Neuron (in vitro differentiated cells): ENCODE data around the gene TNRC6B.

Source experiments
- H2AFZ ChIP-seq: one replicate; pipeline ENCODE4 v1.6.1; 2013; ENCODE audit warnings: low read depth, mild to moderate bottlenecking, inconsistent platforms, low read length, moderate library complexity
- H3K27me3 ChIP-seq: one replicate; pipeline ENCODE4 v1.6.1; 2013; ENCODE audit warnings: low read length; ENCODE audit not compliant: insufficient read depth
- H3K36me3 ChIP-seq: one replicate; pipeline ENCODE4 v1.6.1; 2013; ENCODE audit warnings: low read length; ENCODE audit not compliant: insufficient read depth
- H3K4me1 ChIP-seq: one replicate; pipeline ENCODE4 v1.6.1; 2013; ENCODE audit warnings: low read length; ENCODE audit not compliant: insufficient read depth
- H3K4me3 ChIP-seq: 2 replicates; pipeline ENCODE4 v1.5.1; 2013; ENCODE audit warnings: mild to moderate bottlenecking, low read length, moderate library complexity
- H3K9me3 ChIP-seq: one replicate; pipeline ENCODE4 v1.6.1; 2013; ENCODE audit warnings: low read length

TNRC6B gene

GRCh38 chr22:40244586-40244985 is 66.9 kb downstream of the TNRC6B start:
- Histone ChIP-seq H3K4me3 (no peak overlapping the region), H2AFZ (no peak overlapping the region), H3K27me3 (no peaks in the 10 kb centered on the region), H3K36me3 (peaks cover 29% of the 10 kb centered on the region), H3K4me1 (peaks cover 34% of the 10 kb centered on the region), H3K9me3 (no peaks in the 10 kb centered on the region)

GRCh38 chr22:40247976-40248375 is 70.3 kb downstream of the TNRC6B start:
- H3K4me1 ChIP-seq, result peaks cover 42% of the 10 kb centered on the region
- H2AFZ ChIP-seq, result no peak overlapping the region
- H3K9me3 ChIP-seq, result no peaks in the 10 kb centered on the region
- H3K36me3 ChIP-seq, result peaks cover 29% of the 10 kb centered on the region
- H3K27me3 ChIP-seq, result no peaks in the 10 kb centered on the region
- no peak overlapping the region for H3K4me3 ChIP-seq

GRCh38 chr22:40249286-40249685 is 71.6 kb downstream of the TNRC6B start:
- peaks cover 34% of the 10 kb centered on the region for H3K36me3 ChIP-seq

GRCh38 chr22:40250608-40251007 is 72.9 kb downstream of the TNRC6B start:
- Histone ChIP-seq H3K36me3 (peaks cover 42% of the 10 kb centered on the region), H2AFZ (no peak overlapping the region), H3K9me3 (no peaks in the 10 kb centered on the region), H3K4me1 (peaks cover 45% of the 10 kb centered on the region), H3K4me3 (no peak overlapping the region), H3K27me3 (no peaks in the 10 kb centered on the region)

More at GRCh38 chr22:40249286-40249685, 71.6 kb downstream of the TNRC6B start:
- Histone ChIP-seq H3K4me1 (peaks cover 45% of the 10 kb centered on the region), H3K4me3 (no peak overlapping the region), H3K9me3 (no peaks in the 10 kb centered on the region), H2AFZ (no peak overlapping the region), H3K27me3 (no peaks in the 10 kb centered on the region)

- H3K27me3 ChIP-seq, result no peaks in the 10 kb centered on the region
- peaks cover 45% of the 10 kb centered on the region for H3K4me1 ChIP-seq
- H3K36me3 ChIP-seq, result peaks cover 39% of the 10 kb centered on the region
- no peak overlapping the region for H3K4me3 ChIP-seq
- no peaks in the 10 kb centered on the region for H3K9me3 ChIP-seq
- no peak overlapping the region for H2AFZ ChIP-seq
Measured at GRCh38 chr22:40251106-40251505, 73.4 kb downstream of the TNRC6B start.

- peaks cover 37% of the 10 kb centered on the region for H3K36me3 ChIP-seq
- no peaks in the 10 kb centered on the region for H3K27me3 ChIP-seq
- peaks cover 45% of the 10 kb centered on the region for H3K4me1 ChIP-seq
Measured at GRCh38 chr22:40252146-40252545, 74.4 kb downstream of the TNRC6B start.

GRCh38 chr22:40256516-40256915 is 78.8 kb downstream of the TNRC6B start:
- no peaks in the 10 kb centered on the region for H3K27me3 ChIP-seq
- H3K4me3 ChIP-seq, result no peak overlapping the region
- H2AFZ ChIP-seq, result no peak overlapping the region
- peaks cover 45% of the 10 kb centered on the region for H3K36me3 ChIP-seq
- peaks cover 17% of the 10 kb centered on the region for H3K4me1 ChIP-seq
- no peaks in the 10 kb centered on the region for H3K9me3 ChIP-seq

More at GRCh38 chr22:40252146-40252545, 74.4 kb downstream of the TNRC6B start:
- Histone ChIP-seq H2AFZ (no peak overlapping the region), H3K9me3 (no peaks in the 10 kb centered on the region), H3K4me3 (no peak overlapping the region)

- Histone ChIP-seq H3K4me1 (peaks cover 3% of the 10 kb centered on the region), H3K27me3 (no peaks in the 10 kb centered on the region), H3K9me3 (peaks cover 6% of the 10 kb centered on the region), H3K4me3 (no peak overlapping the region), H2AFZ (no peak overlapping the region), H3K36me3 (peaks cover 56% of the 10 kb centered on the region)
Measured at GRCh38 chr22:40258017-40258416, 80.3 kb downstream of the TNRC6B start.

GRCh38 chr22:40258501-40258915 is 80.8 kb downstream of the TNRC6B start:
- H3K27me3 ChIP-seq, result no peaks in the 10 kb centered on the region
- no peak overlapping the region for H3K4me3 ChIP-seq
- peaks cover 58% of the 10 kb centered on the region for H3K36me3 ChIP-seq
- no peak overlapping the region for H2AFZ ChIP-seq
- H3K9me3 ChIP-seq, result peaks cover 6% of the 10 kb centered on the region
- H3K4me1 ChIP-seq, result peaks cover 2% of the 10 kb centered on the region

- Histone ChIP-seq H3K36me3 (peaks cover 71% of the 10 kb centered on the region), H3K4me1 (no peaks in the 10 kb centered on the region), H2AFZ (no peak overlapping the region), H3K9me3 (peaks cover 12% of the 10 kb centered on the region), H3K4me3 (no peak overlapping the region), H3K27me3 (no peaks in the 10 kb centered on the region)
Measured at GRCh38 chr22:40261783-40262182, 84.1 kb downstream of the TNRC6B start.

GRCh38 chr22:40263191-40263590 is 85.5 kb downstream of the TNRC6B start:
- H3K4me3 ChIP-seq, result no peak overlapping the region
- peaks cover 79% of the 10 kb centered on the region for H3K36me3 ChIP-seq
- H3K9me3 ChIP-seq, result peaks cover 12% of the 10 kb centered on the region
- no peaks in the 10 kb centered on the region for H3K27me3 ChIP-seq
- H2AFZ ChIP-seq, result no peak overlapping the region
- no peaks in the 10 kb centered on the region for H3K4me1 ChIP-seq

- Histone ChIP-seq H3K36me3 (peaks cover 75% of the 10 kb centered on the region), H2AFZ (no peak overlapping the region), H3K27me3 (no peaks in the 10 kb centered on the region), H3K4me3 (no peak overlapping the region), H3K4me1 (no peaks in the 10 kb centered on the region), H3K9me3 (peaks cover 12% of the 10 kb centered on the region)
Measured at GRCh38 chr22:40265783-40266182, 88.1 kb downstream of the TNRC6B start.

GRCh38 chr22:40270031-40270430 is 92.3 kb downstream of the TNRC6B start:
- Histone ChIP-seq H3K27me3 (no peaks in the 10 kb centered on the region), H3K9me3 (no peaks in the 10 kb centered on the region), H3K4me3 (no peak overlapping the region), H3K4me1 (no peaks in the 10 kb centered on the region), H2AFZ (no peak overlapping the region), H3K36me3 (peaks cover 77% of the 10 kb centered on the region)

GRCh38 chr22:40270748-40271373 is 93.1 kb downstream of the TNRC6B start:
- no peaks in the 10 kb centered on the region for H3K4me1 ChIP-seq
- no peaks in the 10 kb centered on the region for H3K27me3 ChIP-seq
- H2AFZ ChIP-seq, result no peak overlapping the region
- peaks cover 71% of the 10 kb centered on the region for H3K36me3 ChIP-seq
- no peaks in the 10 kb centered on the region for H3K9me3 ChIP-seq
- no peak overlapping the region for H3K4me3 ChIP-seq
